ENCODE measurements around the gene KDM2B. TPM values are rescaled to one million over a fixed set of nuclear protein-coding genes. Genes with fewer than 3 reads are reported as not detected.

The KDM2B gene
- total RNA-seq, 1 experiment from 2014 or later: 49.3 TPM

- Histone ChIP-seq H3K36me3 (ENCODE audit: insufficient read depth, low read length, poor library complexity, severe bottlenecking) (peaks cover 10% of the 10 kb centered on the region), H3K9me3 (ENCODE audit: low read depth, low read length, poor library complexity, severe bottlenecking) (no peaks in the 10 kb centered on the region), H3K27me3 (replicated peaks; ENCODE audit: insufficient read depth, low read depth, low read length, poor library complexity) (no peaks in the 10 kb centered on the region), H3K27ac (ENCODE audit: low read depth, low read length, poor library complexity, severe bottlenecking) (no peak overlapping the region), H3K4me3 (ENCODE audit: low read depth, low read length, poor library complexity, severe bottlenecking) (no peak overlapping the region), H3K4me1 (ENCODE audit: insufficient read depth, low read length, poor library complexity, severe bottlenecking) (no peaks in the 10 kb centered on the region)
- no peak for TF ChIP-seq CTCF (conservative IDR thresholded peaks at IDR 0.05; ENCODE audit: low read depth, low read length)
- TF ChIP-seq EZH2 (IDR thresholded peaks at IDR 0.05; ENCODE audit: borderline replicate concordance, low read depth, low read length, poor library complexity, severe bottlenecking): no peak
- intact Hi-C loops (cut with micrococcal nuclease; ENCODE audit: unreplicated experiment): no loop called here
- no TSS peak for BruUV-seq (replicated peaks)
- CTCF ChIA-PET: interaction anchor here (0.6 to 1.4 kb wide), 2 partner anchors 13 to 271 kb away, joined by 3 to 4 read pairs; no protein-coding TSS in a partner anchor
- POLR2A ChIA-PET (ENCODE audit: low non-redundant PET): no interaction called here
- no peak for DNase-seq (ENCODE audit: low spot score)
These were observed 73.6 kb downstream of the KDM2B start for GRCh38 chr12:121507245-121507644.

GRCh38 chr12:121505513-121505912 lies 75.3 kb downstream of the KDM2B start:
- Histone ChIP-seq H3K27me3 (replicated peaks; ENCODE audit: insufficient read depth, low read depth, low read length, poor library complexity) (no peaks in the 10 kb centered on the region), H3K4me3 (ENCODE audit: low read depth, low read length, poor library complexity, severe bottlenecking) (no peak overlapping the region), H3K27ac (ENCODE audit: low read depth, low read length, poor library complexity, severe bottlenecking) (no peak overlapping the region), H3K36me3 (ENCODE audit: insufficient read depth, low read length, poor library complexity, severe bottlenecking) (peaks cover 6% of the 10 kb centered on the region), H3K9me3 (ENCODE audit: low read depth, low read length, poor library complexity, severe bottlenecking) (no peaks in the 10 kb centered on the region), H3K4me1 (ENCODE audit: insufficient read depth, low read length, poor library complexity, severe bottlenecking) (no peaks in the 10 kb centered on the region)
- ChIA-PET CTCF (no interaction called here), POLR2A (ENCODE audit: low non-redundant PET) (no interaction called here)
- BruUV-seq (replicated peaks): no TSS peak
- DNase-seq (ENCODE audit: low spot score): no peak
- intact Hi-C loops (cut with micrococcal nuclease; ENCODE audit: unreplicated experiment): no loop called here
- TF ChIP-seq CTCF (conservative IDR thresholded peaks at IDR 0.05; ENCODE audit: low read depth, low read length) (no peak), EZH2 (IDR thresholded peaks at IDR 0.05; ENCODE audit: borderline replicate concordance, low read depth, low read length, poor library complexity, severe bottlenecking) (no peak)

- BruUV-seq (replicated peaks): no TSS peak
- CTCF ChIA-PET: no interaction called here
- Histone ChIP-seq H3K27me3 (replicated peaks; ENCODE audit: insufficient read depth, low read depth, low read length, poor library complexity) (no peaks in the 10 kb centered on the region), H3K4me1 (ENCODE audit: insufficient read depth, low read length, poor library complexity, severe bottlenecking) (peaks cover 5% of the 10 kb centered on the region), H3K36me3 (ENCODE audit: insufficient read depth, low read length, poor library complexity, severe bottlenecking) (no peaks in the 10 kb centered on the region), H3K4me3 (ENCODE audit: low read depth, low read length, poor library complexity, severe bottlenecking) (no peak overlapping the region), H3K27ac (ENCODE audit: low read depth, low read length, poor library complexity, severe bottlenecking) (no peak overlapping the region), H3K9me3 (ENCODE audit: low read depth, low read length, poor library complexity, severe bottlenecking) (no peaks in the 10 kb centered on the region)
- intact Hi-C loops (cut with micrococcal nuclease; ENCODE audit: unreplicated experiment): no loop called here
- TF ChIP-seq CTCF (conservative IDR thresholded peaks at IDR 0.05; ENCODE audit: low read depth, low read length) (no peak), EZH2 (IDR thresholded peaks at IDR 0.05; ENCODE audit: borderline replicate concordance, low read depth, low read length, poor library complexity, severe bottlenecking) (no peak)
- no peak for DNase-seq (ENCODE audit: low spot score)
- POLR2A ChIA-PET (ENCODE audit: low non-redundant PET): no interaction called here
These were observed 76.3 kb downstream of the KDM2B start for GRCh38 chr12:121504505-121504904.
